Suprapubic skin (tissue), 4 donors: ENCODE data around the gene TAGLN3. TPM values are rescaled to one million over a fixed set of nuclear protein-coding genes. Genes with fewer than 3 reads are reported as not detected.

ENCODE experiments used
- DNase-seq, 2 donors: peaks; one replicate each; pipeline ENCODE4 v3.0.0-alpha.2; 2019; ENCODE audit warnings: low spot score in 2 of 2
- H3K27ac ChIP-seq: fragments of 200-600 bp; sonication (generic); one replicate; pipeline ENCODE4 v1.5.1; 2019
- H3K27me3 ChIP-seq: fragments of 200-600 bp; sonication (generic); one replicate; pipeline ENCODE4 v1.5.1; 2019
- H3K36me3 ChIP-seq: fragments of 200-600 bp; sonication (generic); one replicate; pipeline ENCODE4 v1.5.1; 2019
- H3K4me1 ChIP-seq: fragments of 200-600 bp; sonication (generic); one replicate; pipeline ENCODE4 v1.5.1; 2019
- H3K4me3 ChIP-seq: fragments of 200-600 bp; sonication (generic); one replicate; pipeline ENCODE4 v1.5.1; 2019; ENCODE audit warnings: mild to moderate bottlenecking
- H3K9me3 ChIP-seq: fragments of 200-600 bp; sonication (generic); one replicate; pipeline ENCODE4 v1.5.1; 2019
- EP300 ChIP-seq: sonication (generic); formaldehyde crosslinking; IDR thresholded peaks from one replicate; pipeline ENCODE4 v1.6.1; 2017; ENCODE audit warnings: antibody characterized with exemption
- POLR2A ChIP-seq, 2 donors: fragments of 450-650 bp; IDR thresholded peaks; one replicate each; pipeline ENCODE4 v1.6.1; 2017; ENCODE audit warnings: antibody characterized with exemption in 2 of 2, mild to moderate bottlenecking in 2 of 2, moderate library complexity in 2 of 2
- POLR2AphosphoS5 ChIP-seq, 3 donors: sonication (generic); formaldehyde crosslinking; IDR thresholded peaks; one replicate each; pipeline ENCODE4 v1.6.1; 2017; ENCODE audit warnings: antibody characterized with exemption in 3 of 3
- WGBS: methylation state at CpG from one replicate; pipeline ENCODE4 v1.1.5; 2018; 5-methylcytosine and 5-hydroxymethylcytosine counted together
- total RNA-seq, 4 donors: library from RNA; depleted of rRNA; stranded (reverse); fragments of >200 nt; gene quantifications; one replicate each; pipeline ENCODE4 v1.1.0, GENCODE V29; 2016
- TF ChIP-seq, protein P1 (sequence below), 2 donors: fragments of 200-600 bp in 1 of 2; fragments of 450-650 bp in 1 of 2; sonication (generic) in 1 of 2; IDR thresholded peaks; one replicate each; pipeline ENCODE4 v1.5.1; 2016 to 2019; ENCODE audit warnings: antibody characterized with exemption in 2 of 2, mild to moderate bottlenecking in 1 of 2, moderate library complexity in 1 of 2

Gene TAGLN3
- total RNA-seq, 4 donors from 2014 or later = 0.60 to 0.98 TPM; not detected in 2

- TF ChIP-seq EP300 (no peak), POLR2A (IDR thresholded peaks at IDR 0.05) (no peak), POLR2AphosphoS5 (IDR thresholded peaks at IDR 0.05) (no peak)
- TF ChIP-seq, protein P1, sequence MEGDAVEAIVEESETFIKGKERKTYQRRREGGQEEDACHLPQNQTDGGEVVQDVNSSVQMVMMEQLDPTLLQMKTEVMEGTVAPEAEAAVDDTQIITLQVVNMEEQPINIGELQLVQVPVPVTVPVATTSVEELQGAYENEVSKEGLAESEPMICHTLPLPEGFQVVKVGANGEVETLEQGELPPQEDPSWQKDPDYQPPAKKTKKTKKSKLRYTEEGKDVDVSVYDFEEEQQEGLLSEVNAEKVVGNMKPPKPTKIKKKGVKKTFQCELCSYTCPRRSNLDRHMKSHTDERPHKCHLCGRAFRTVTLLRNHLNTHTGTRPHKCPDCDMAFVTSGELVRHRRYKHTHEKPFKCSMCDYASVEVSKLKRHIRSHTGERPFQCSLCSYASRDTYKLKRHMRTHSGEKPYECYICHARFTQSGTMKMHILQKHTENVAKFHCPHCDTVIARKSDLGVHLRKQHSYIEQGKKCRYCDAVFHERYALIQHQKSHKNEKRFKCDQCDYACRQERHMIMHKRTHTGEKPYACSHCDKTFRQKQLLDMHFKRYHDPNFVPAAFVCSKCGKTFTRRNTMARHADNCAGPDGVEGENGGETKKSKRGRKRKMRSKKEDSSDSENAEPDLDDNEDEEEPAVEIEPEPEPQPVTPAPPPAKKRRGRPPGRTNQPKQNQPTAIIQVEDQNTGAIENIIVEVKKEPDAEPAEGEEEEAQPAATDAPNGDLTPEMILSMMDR (IDR thresholded peaks at IDR 0.05) = no peak
- Histone ChIP-seq H3K27ac (no peak overlapping the region), H3K36me3 (no peaks in the 10 kb centered on the region), H3K27me3 (no peaks in the 10 kb centered on the region), H3K4me1 (no peaks in the 10 kb centered on the region), H3K9me3 (no peaks in the 10 kb centered on the region), H3K4me3 (no peak overlapping the region)
- WGBS = 88% methylated on average over 4 of the region's 4 CpGs
- no peak for DNase-seq
Observed at GRCh38 chr3:112027142-112027541, 28.4 kb downstream of the TAGLN3 start.

GRCh38 chr3:112027826-112028225 is 29.1 kb downstream of the TAGLN3 start:
- Histone ChIP-seq H3K36me3 (no peaks in the 10 kb centered on the region), H3K27me3 (no peaks in the 10 kb centered on the region), H3K4me1 (no peaks in the 10 kb centered on the region), H3K9me3 (no peaks in the 10 kb centered on the region), H3K27ac (no peak overlapping the region), H3K4me3 (no peak overlapping the region)
- DNase-seq = no peak
- WGBS = 87% methylated on average over 4 of the region's 4 CpGs
- TF ChIP-seq POLR2A (IDR thresholded peaks at IDR 0.05) = no peak
- no peak for TF ChIP-seq EP300
- TF ChIP-seq POLR2AphosphoS5 (IDR thresholded peaks at IDR 0.05) = no peak
- TF ChIP-seq, protein P1 (IDR thresholded peaks at IDR 0.05) = no peak

DNA sequence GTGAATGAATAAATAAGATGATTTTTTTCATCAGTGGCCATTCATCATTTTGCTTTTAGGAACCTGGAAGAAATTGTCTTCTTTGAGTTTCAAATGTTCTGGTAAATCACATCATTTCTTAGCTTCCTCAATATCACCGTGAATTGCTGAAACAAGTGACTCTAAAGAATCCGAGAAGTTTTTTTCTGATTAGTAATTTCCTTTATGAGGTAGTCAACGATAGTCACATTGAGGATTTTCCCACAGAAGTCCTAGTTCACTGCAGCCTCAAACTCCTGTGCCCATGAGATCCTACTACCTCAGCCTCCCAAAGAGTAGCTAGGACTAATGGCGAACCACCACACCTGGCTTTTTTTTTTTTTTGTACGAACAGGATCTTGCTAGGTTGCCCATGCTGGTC is 32.2 kb downstream of the TAGLN3 start:
- Histone ChIP-seq H3K4me1 (no peaks in the 10 kb centered on the region), H3K36me3 (no peaks in the 10 kb centered on the region), H3K9me3 (no peaks in the 10 kb centered on the region), H3K27me3 (no peaks in the 10 kb centered on the region), H3K27ac (no peak overlapping the region), H3K4me3 (no peak overlapping the region)
- WGBS = 92% methylated on average over 5 of the region's 5 CpGs
- DNase-seq = no peak
- no peak for TF ChIP-seq EP300
- no peak for TF ChIP-seq POLR2AphosphoS5 (IDR thresholded peaks at IDR 0.05)
- TF ChIP-seq POLR2A (IDR thresholded peaks at IDR 0.05) = no peak
- TF ChIP-seq, protein P1 (IDR thresholded peaks at IDR 0.05) = no peak

DNA sequence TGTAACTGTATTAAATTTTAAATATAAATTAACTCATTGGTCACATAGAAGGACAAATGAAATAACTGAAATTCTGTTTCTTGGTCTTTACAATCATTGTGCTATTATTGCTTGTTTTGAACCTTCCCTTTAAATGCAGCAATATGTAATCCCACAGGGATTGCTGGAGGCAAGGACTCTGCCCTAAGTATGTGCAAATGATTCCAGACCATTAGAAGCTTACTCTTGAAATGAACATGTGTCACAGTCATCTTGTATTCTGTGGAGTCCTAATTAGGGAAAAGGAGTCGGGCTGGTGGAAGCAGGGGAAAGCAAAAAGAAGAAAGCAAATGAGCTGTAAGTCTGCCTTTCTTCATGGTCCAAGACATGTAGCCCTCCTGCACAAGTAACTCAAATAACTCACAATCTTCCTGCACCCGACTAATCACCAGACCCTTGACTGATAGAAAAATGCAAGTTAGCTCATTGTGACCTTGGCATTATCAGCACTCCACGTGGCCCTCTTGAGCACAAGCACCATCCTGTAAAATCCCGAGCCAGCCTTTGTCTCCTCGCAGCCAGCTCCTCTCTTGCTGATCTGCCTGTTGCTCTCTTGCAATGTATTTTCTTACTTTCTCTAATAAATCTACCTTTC is 33.5 kb downstream of the TAGLN3 start:
- no peaks in the 10 kb centered on the region for H3K27me3 ChIP-seq
- no peak overlapping the region for H3K4me3 ChIP-seq
- H3K36me3 ChIP-seq = no peaks in the 10 kb centered on the region
- H3K27ac ChIP-seq = no peak overlapping the region
- no peaks in the 10 kb centered on the region for H3K9me3 ChIP-seq
- WGBS = 70% methylated on average over 5 of the region's 5 CpGs
- no peak for DNase-seq
- TF ChIP-seq POLR2AphosphoS5 (IDR thresholded peaks at IDR 0.05) = no peak
- TF ChIP-seq, protein P1 (IDR thresholded peaks at IDR 0.05) = no peak
- no peaks in the 10 kb centered on the region for H3K4me1 ChIP-seq

DNA sequence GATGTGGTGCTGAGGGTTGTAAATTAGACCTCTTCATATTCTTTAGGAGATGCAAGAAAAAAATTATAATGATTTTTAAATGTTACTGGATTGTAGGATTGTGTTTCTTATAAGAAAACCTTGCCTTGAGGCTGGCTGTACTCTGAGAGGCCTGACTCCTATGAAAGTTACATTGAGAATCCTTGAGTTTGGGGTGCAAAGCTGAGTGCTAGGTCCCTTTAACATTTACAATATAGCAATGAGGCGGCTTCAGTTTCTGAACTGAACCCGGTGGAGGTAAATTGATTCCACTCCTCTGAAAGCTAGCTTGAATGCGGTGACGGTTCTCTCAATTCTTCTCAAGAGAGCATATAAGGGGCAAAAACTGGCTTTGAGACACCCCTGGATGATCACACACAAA is 35.7 kb downstream of the TAGLN3 start, which contains the start of gene TMPRSS7:
TMPRSS7 (plus strand) TSS at position 301 of the 400 bp plus-strand sequence. CDS start 110 bp downstream, outside the sequence.
- H3K36me3 ChIP-seq = no peaks in the 10 kb centered on the region
- 91% methylated on average over 4 of the region's 4 CpGs for WGBS
- no peaks in the 10 kb centered on the region for H3K27me3 ChIP-seq
- no peaks in the 10 kb centered on the region for H3K9me3 ChIP-seq
- no peak for TF ChIP-seq EP300
- TF ChIP-seq, protein P1 (IDR thresholded peaks at IDR 0.05) = no peak
- TF ChIP-seq POLR2AphosphoS5 (IDR thresholded peaks at IDR 0.05) = no peak
- TF ChIP-seq POLR2A (IDR thresholded peaks at IDR 0.05) = no peak
- no peaks in the 10 kb centered on the region for H3K4me1 ChIP-seq
- H3K4me3 ChIP-seq = no peak within 1 kb of the TSS
- no peak within 1 kb of the TSS for H3K27ac ChIP-seq
- no peak for DNase-seq
